ENCODE measurements around the gene DUSP16. TPM values are rescaled to one million over a fixed set of nuclear protein-coding genes. Genes with fewer than 3 reads are reported as not detected.

The DUSP16 gene
- total RNA-seq, 4 donors from 2014 or later = 16.1 to 47.0 (median 40.0) TPM

- Histone ChIP-seq H3K9me3 (no peaks in the 10 kb centered on the region), H3K27me3 (no peaks in the 10 kb centered on the region), H3K27ac (no peak overlapping the region), H3K4me1 (peaks cover 0 to 26% (median 14%) of the 10 kb centered on the region in 4 donors), H3K36me3 (no peaks in the 10 kb centered on the region), H3K4me3 (no peak overlapping the region)
- TF ChIP-seq EP300 (IDR thresholded peaks at IDR 0.05; ENCODE audit: low read depth) = no peak
- no peak for TF ChIP-seq POLR2AphosphoS5 (IDR thresholded peaks at IDR 0.05)
- TF ChIP-seq, protein P1, sequence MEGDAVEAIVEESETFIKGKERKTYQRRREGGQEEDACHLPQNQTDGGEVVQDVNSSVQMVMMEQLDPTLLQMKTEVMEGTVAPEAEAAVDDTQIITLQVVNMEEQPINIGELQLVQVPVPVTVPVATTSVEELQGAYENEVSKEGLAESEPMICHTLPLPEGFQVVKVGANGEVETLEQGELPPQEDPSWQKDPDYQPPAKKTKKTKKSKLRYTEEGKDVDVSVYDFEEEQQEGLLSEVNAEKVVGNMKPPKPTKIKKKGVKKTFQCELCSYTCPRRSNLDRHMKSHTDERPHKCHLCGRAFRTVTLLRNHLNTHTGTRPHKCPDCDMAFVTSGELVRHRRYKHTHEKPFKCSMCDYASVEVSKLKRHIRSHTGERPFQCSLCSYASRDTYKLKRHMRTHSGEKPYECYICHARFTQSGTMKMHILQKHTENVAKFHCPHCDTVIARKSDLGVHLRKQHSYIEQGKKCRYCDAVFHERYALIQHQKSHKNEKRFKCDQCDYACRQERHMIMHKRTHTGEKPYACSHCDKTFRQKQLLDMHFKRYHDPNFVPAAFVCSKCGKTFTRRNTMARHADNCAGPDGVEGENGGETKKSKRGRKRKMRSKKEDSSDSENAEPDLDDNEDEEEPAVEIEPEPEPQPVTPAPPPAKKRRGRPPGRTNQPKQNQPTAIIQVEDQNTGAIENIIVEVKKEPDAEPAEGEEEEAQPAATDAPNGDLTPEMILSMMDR (IDR thresholded peaks at IDR 0.05) = no peak
- TF ChIP-seq POLR2A (IDR thresholded peaks at IDR 0.05) = no peak
- no peak for DNase-seq
- 60 to 69% methylated on average over 2 of the region's 2 CpGs for WGBS, 2 donors (ENCODE audit: low coverage in 1 of 2)
- intact Hi-C loops (cut with DNase I; ENCODE audit: low total_unique reads) (no loop called here), in situ Hi-C loops (cut with MboI; ENCODE audit: low pct_ligation_motif_present in 1 of 4, low pct_unique_long_range_greater_than_20kb in 1 of 4, low sequenced_read_pairs in 3 of 4) (no loop called here)
These were observed 112.6 kb downstream of the DUSP16 start for GRCh38 chr12:12450043-12450471.

DNA sequence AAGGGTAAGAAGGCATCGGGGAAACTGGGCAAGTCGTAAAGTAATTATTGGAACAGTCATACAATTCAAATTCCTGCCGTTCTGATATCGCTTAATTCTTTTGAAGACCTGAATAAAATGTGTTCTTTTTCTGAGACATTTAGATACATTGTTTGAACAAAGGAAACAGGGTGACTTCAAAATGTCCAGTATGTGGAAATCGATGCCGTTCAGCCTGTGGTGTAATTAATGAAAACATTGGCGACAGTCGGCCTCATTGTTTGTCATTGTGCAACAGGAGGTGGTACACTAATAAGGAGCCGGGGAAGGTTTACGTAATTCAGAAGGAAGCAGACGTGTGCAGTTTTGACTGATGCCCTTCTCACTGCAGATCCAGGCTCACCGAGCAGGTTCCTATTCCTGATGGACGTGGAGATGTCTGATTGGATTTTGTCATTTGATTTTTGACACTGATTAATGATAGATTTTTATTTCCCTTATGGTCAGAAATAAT lies 113.1 kb downstream of the DUSP16 start:
- Histone ChIP-seq H3K27ac (no peak overlapping the region), H3K4me1 (peaks cover 0 to 31% (median 14%) of the 10 kb centered on the region in 4 donors), H3K9me3 (no peaks in the 10 kb centered on the region), H3K36me3 (no peaks in the 10 kb centered on the region), H3K27me3 (no peaks in the 10 kb centered on the region), H3K4me3 (no peak overlapping the region)
- WGBS, 2 donors (ENCODE audit: low coverage in 1 of 2) = 77 to 87% methylated on average over 13 of the region's 13 CpGs
- in situ Hi-C loops (cut with MboI; ENCODE audit: low pct_ligation_motif_present in 1 of 4, low pct_unique_long_range_greater_than_20kb in 1 of 4, low sequenced_read_pairs in 3 of 4) (no loop called here), intact Hi-C loops (cut with DNase I; ENCODE audit: low total_unique reads) (no loop called here)
- no peak for TF ChIP-seq EP300 (IDR thresholded peaks at IDR 0.05; ENCODE audit: low read depth)
- TF ChIP-seq, protein P1 (IDR thresholded peaks at IDR 0.05) = no peak
- no peak for TF ChIP-seq POLR2AphosphoS5 (IDR thresholded peaks at IDR 0.05)
- TF ChIP-seq POLR2A (IDR thresholded peaks at IDR 0.05) = no peak
- no peak for DNase-seq

DNA sequence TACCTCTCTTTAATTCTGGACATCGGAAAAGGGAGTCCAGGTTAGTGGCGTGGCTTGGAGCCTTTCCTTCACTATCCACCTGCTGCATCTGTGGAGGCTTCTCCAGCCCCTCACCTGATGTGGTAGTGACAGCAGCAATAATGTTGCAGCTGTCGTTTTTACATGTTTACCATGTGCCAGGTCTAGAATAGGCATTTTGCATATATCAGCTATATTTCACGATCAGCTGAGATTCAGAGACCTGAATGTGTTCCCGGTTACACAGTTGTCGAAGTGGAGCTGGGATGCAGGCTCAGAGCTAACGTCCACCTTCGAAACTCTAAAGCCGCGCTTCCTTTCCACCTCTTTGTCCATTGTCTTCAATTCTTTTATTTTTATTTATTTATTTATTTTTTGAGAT lies 114.8 kb downstream of the DUSP16 start:
- no peaks in the 10 kb centered on the region for H3K27me3 ChIP-seq
- TF ChIP-seq POLR2A (IDR thresholded peaks at IDR 0.05) (no peak), POLR2AphosphoS5 (IDR thresholded peaks at IDR 0.05) (no peak), EP300 (IDR thresholded peaks at IDR 0.05; ENCODE audit: low read depth) (no peak)
- TF ChIP-seq, protein P1 (IDR thresholded peaks at IDR 0.05) = no peak
- DNase-seq = no peak
- WGBS, 2 donors (ENCODE audit: low coverage in 1 of 2) = 93 to 94% methylated on average over 8 to 10 of the region's 10 CpGs
- no peaks in the 10 kb centered on the region for H3K9me3 ChIP-seq
- H3K4me1 ChIP-seq = peaks cover 0 to 44% (median 20%) of the 10 kb centered on the region in 4 donors
- no peak overlapping the region for H3K4me3 ChIP-seq
- intact Hi-C loops (cut with DNase I; ENCODE audit: low total_unique reads) (no loop called here), in situ Hi-C loops (cut with MboI; ENCODE audit: low pct_ligation_motif_present in 1 of 4, low pct_unique_long_range_greater_than_20kb in 1 of 4, low sequenced_read_pairs in 3 of 4) (no loop called here)
- H3K27ac ChIP-seq = no peak overlapping the region
- no peaks in the 10 kb centered on the region for H3K36me3 ChIP-seq

DNA sequence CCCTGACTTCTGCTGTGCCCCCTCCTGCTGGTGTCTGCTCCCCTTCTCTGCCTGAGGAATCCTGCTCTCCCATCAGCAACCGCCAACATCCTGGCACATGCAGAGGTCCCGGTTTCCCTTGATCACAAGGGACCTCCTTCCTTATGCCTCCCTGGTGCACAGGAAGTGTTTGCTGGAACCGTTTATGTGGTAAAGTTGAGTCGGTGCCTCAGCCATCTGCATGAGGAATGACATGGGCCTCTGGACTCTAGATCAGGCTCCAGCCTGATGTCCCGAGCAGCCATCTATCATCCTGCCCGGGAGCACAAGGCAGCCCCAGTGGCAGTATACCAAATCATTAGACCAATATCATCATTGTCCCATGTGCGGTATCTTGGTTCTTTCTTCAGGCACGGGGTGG lies 115.4 kb downstream of the DUSP16 start:
- H3K9me3 ChIP-seq = no peaks in the 10 kb centered on the region
- no peak overlapping the region for H3K4me3 ChIP-seq
- no peaks in the 10 kb centered on the region for H3K27me3 ChIP-seq
- intact Hi-C loops (cut with DNase I; ENCODE audit: low total_unique reads) (no loop called here), in situ Hi-C loops (cut with MboI; ENCODE audit: low pct_ligation_motif_present in 1 of 4, low pct_unique_long_range_greater_than_20kb in 1 of 4, low sequenced_read_pairs in 3 of 4) (no loop called here)
- TF ChIP-seq POLR2AphosphoS5 (IDR thresholded peaks at IDR 0.05) (no peak), EP300 (IDR thresholded peaks at IDR 0.05; ENCODE audit: low read depth) (no peak), POLR2A (IDR thresholded peaks at IDR 0.05) (no peak)
- TF ChIP-seq, protein P1 (IDR thresholded peaks at IDR 0.05) = no peak
- WGBS, 2 donors (ENCODE audit: low coverage in 1 of 2) = 81 to 93% methylated on average over 3 to 8 of the region's 8 CpGs
- no peaks in the 10 kb centered on the region for H3K36me3 ChIP-seq
- no peak overlapping the region for H3K27ac ChIP-seq
- no peak for DNase-seq
- H3K4me1 ChIP-seq = peaks cover 0 to 50% (median 23%) of the 10 kb centered on the region in 4 donors

Data from transverse colon (tissue), 4 donors.